Central memory CD8-positive, alpha-beta T cell (primary cell): ENCODE measurements around the gene PHC3.
"Not testable (repeated sequence)": the region's sequence is repeated elsewhere in the genome, so short reads cannot be mapped to it uniquely, and the experiment has no call there.

Experiments used
- ATAC-seq: fragments of 150-1000 bp; cut with Tn5 transposase; replicated peaks from 2 replicates; pipeline ENCODE4 v1.10.0; 2022; ENCODE audit warnings: mild to moderate bottlenecking, moderate FRiP score, moderate number of reproducible peaks; ENCODE audit not compliant: poor library complexity, severe bottlenecking; ENCODE audit errors: extremely low read depth
- DNase-seq, 2 donors: peaks; one replicate each; pipeline ENCODE4 v3.0.0; 2021; ENCODE audit warnings: low spot score in 2 of 2
- H3K27ac Mint-ChIP-seq: one replicate; pipeline ENCODE4 v1.8.0; 2022; ENCODE audit warnings: low read depth, mild to moderate bottlenecking, moderate library complexity, mixed read lengths
- H3K27me3 Mint-ChIP-seq: one replicate; pipeline ENCODE4 v1.8.0; 2022; ENCODE audit warnings: mixed read lengths
- H3K36me3 Mint-ChIP-seq: one replicate; pipeline ENCODE4 v1.8.0; 2022; ENCODE audit warnings: mild to moderate bottlenecking, moderate library complexity, mixed read lengths; ENCODE audit not compliant: insufficient read depth
- H3K4me1 Mint-ChIP-seq: one replicate; pipeline ENCODE4 v1.8.0; 2022; ENCODE audit warnings: mixed read lengths
- H3K4me3 Mint-ChIP-seq: one replicate; pipeline ENCODE4 v1.8.0; 2022; ENCODE audit warnings: mild to moderate bottlenecking, moderate library complexity, mixed read lengths
- H3K9me3 Mint-ChIP-seq: one replicate; pipeline ENCODE4 v1.8.0; 2022; ENCODE audit warnings: mixed read lengths

Gene PHC3

DNA sequence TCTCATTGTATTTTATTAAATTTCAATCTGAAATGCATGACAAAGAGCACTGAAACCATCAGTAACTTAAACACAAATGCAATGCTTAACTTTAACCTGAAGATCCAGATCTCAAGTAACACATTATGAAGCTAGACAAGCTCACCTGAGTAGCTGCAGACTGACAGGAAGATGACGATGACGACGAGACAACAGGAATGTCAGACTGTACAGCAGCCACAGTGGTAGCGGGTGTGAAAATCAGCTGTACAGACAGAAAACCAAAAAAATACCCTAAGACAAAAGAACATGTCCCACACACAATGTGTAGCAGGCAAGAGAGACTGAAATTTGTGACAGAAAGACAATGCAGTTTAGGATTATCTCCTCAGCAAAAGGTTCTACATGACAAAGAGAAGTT, 36.3 kb downstream of the PHC3 start:
- no peaks in the 10 kb centered on the region for H3K27me3 Mint-ChIP-seq
- DNase-seq (no peak), ATAC-seq (peak; percentile 76)
- H3K9me3 Mint-ChIP-seq = no peaks in the 10 kb centered on the region
- H3K4me3 Mint-ChIP-seq = no peak overlapping the region
- peaks cover 34% of the 10 kb centered on the region for H3K36me3 Mint-ChIP-seq
- peak overlapping the region; percentile 35 for H3K27ac Mint-ChIP-seq
- H3K4me1 Mint-ChIP-seq = peaks cover 23% of the 10 kb centered on the region

- Mint-ChIP-seq H3K4me3 (no peak overlapping the region), H3K27ac (peak overlapping the region; percentile 35), H3K36me3 (peaks cover 32% of the 10 kb centered on the region), H3K9me3 (no peaks in the 10 kb centered on the region), H3K27me3 (no peaks in the 10 kb centered on the region), H3K4me1 (peaks cover 23% of the 10 kb centered on the region)
- DNase-seq = no peak
- no peak for ATAC-seq
Measured at GRCh38 chr3:170144437-170144843, 37.1 kb downstream of the PHC3 start.

DNA sequence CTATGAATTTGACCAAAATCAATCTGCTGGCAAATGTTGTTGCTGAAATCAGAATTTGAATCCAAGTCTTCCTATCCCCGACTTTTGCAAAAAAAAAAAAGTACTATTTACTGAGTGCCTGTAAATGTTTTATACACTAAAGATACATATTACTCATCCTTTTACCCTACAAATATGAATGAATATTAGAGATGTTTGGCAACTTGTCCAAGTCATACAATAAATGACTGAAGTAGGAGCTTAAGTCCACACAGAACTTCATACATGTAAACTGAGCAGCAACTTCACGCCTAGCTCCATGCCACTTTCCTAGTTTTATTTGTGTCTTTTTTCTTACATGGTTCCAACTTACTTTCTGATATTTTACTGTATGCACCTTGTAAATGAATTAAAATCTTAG, 39.2 kb downstream of the PHC3 start:
- DNase-seq = no peak
- ATAC-seq = no peak
- no peaks in the 10 kb centered on the region for H3K9me3 Mint-ChIP-seq
- no peak overlapping the region for H3K27ac Mint-ChIP-seq
- H3K27me3 Mint-ChIP-seq = no peaks in the 10 kb centered on the region
- no peak overlapping the region for H3K4me3 Mint-ChIP-seq
- peaks cover 27% of the 10 kb centered on the region for H3K36me3 Mint-ChIP-seq
- peaks cover 27% of the 10 kb centered on the region for H3K4me1 Mint-ChIP-seq

DNA sequence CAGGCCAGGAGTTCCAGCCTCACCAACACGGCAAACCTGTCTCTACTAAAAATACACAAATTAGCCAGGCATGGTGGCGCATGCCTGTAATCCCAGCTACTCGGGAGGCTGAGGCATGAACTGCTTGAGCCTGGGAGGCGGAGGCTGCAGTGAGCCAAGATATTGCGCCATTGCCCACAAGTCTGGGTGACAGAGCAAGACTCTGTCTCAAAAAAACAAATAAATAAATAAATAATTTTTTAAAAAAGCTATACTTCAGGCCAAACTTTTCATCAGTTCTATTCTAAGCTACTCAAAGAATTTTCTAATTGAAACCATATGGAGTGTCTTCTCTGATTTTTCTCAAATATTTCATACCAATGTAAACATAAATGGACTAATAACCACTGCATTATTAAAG, 43.5 kb downstream of the PHC3 start:
- Mint-ChIP-seq H3K4me1 (peaks cover 30% of the 10 kb centered on the region), H3K9me3 (no peaks in the 10 kb centered on the region), H3K27me3 (no peaks in the 10 kb centered on the region), H3K4me3 (no peak overlapping the region), H3K27ac (no peak overlapping the region), H3K36me3 (peaks cover 25% of the 10 kb centered on the region)
- DNase-seq = no peak
- ATAC-seq = no peak

GRCh38 chr3:170132335-170132734, 49.2 kb downstream of the PHC3 start:
- H3K27ac Mint-ChIP-seq = no peak overlapping the region

DNA sequence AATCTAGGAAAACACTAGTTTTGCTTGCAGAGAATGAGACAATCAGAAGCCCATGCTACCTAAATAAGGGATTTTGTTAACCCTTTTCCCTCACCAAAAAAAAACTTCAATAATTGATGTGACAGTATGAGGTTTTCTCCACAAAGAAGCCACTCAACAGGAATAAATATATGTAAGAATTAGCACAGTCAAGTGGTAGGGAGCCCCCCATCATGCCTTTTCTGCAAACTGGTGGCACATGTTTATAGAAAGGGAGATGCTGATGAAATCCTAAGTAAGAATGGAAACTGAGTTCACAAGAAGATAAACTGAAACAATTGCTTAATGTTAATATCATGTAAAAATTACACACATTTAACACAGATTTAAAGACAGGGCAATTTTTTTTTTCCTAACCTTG, 51.0 kb downstream of the PHC3 start:
- Mint-ChIP-seq H3K4me3 (no peak overlapping the region), H3K27ac (no peak overlapping the region), H3K36me3 (peaks cover 44% of the 10 kb centered on the region)

More at GRCh38 chr3:170132335-170132734, 49.2 kb downstream of the PHC3 start:
- ATAC-seq = no peak
- Mint-ChIP-seq H3K27me3 (no peaks in the 10 kb centered on the region), H3K36me3 (peaks cover 44% of the 10 kb centered on the region), H3K9me3 (no peaks in the 10 kb centered on the region), H3K4me3 (no peak overlapping the region), H3K4me1 (peaks cover 28% of the 10 kb centered on the region)
- DNase-seq = no peak

DNA sequence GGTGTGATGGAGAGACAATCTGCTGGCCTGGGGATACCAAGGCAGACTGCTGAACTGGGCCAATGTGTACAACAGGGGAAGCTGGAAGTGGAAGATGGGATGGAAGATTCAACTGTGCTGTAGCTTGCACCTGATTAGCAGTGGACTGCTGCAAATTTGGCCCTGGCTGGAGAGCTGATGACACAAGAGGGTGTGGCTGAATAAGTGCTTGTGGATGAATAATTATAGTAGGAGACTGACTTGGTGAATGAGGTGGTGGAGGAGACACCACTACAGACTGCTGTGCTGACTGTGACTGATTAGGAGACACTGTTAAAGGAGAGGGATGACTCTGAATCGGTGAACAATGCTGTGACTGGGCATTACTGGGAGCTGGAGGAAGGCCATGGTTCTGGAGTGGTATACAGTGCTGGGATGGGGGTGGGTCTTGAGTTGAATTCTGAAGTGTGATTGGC, 52.5 kb downstream of the PHC3 start:
- Mint-ChIP-seq H3K27ac (peak overlapping the region; percentile 77), H3K4me1 (peaks cover 15% of the 10 kb centered on the region), H3K36me3 (peaks cover 36% of the 10 kb centered on the region), H3K9me3 (no peaks in the 10 kb centered on the region), H3K27me3 (no peaks in the 10 kb centered on the region), H3K4me3 (peak overlapping the region; percentile 23)
- DNase-seq (no peak), ATAC-seq (no peak)

More for the DNA sequence above, 51.0 kb downstream of the PHC3 start:
- DNase-seq = no peak
- peaks cover 18% of the 10 kb centered on the region for H3K4me1 Mint-ChIP-seq
- H3K9me3 Mint-ChIP-seq = no peaks in the 10 kb centered on the region
- ATAC-seq = no peak
- no peaks in the 10 kb centered on the region for H3K27me3 Mint-ChIP-seq

DNA sequence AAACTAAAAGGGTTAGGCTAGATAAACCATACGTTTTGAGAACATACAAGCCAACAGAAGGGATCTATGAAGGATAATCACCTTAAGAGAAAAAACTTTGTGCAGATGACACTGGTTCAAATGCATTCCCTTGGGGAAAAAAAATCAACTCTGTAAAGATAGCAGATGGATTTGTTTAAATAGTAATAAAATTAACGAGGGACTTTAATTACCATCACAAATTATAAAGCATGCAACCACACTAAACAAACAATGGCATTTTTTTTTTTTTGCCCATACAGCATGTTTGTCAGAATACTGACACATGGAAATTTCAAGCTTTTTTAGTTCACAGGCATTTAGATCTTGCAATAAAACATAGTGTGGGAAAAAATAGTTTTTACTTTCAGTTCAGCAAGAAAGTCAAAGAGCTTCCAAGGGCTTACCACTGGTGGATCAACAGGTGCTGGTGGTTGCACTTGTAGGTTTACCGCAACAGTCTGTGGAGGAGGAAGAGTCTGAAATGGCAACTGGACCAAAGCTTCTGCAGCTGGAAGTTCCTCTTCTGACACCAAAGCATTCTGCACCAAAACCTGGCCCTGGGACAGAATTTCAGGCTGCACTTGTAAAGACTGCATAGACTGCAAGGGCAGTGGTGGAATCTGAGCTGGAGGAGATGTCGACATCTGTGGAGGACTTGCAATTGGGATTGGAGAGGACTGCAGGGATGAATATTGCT, 53.1 kb downstream of the PHC3 start:
- ATAC-seq (peak; percentile 24), DNase-seq (no peak)
- peaks cover 15% of the 10 kb centered on the region for H3K4me1 Mint-ChIP-seq
- peak overlapping the region; percentile 23 for H3K4me3 Mint-ChIP-seq
- peaks cover 36% of the 10 kb centered on the region for H3K36me3 Mint-ChIP-seq
- H3K9me3 Mint-ChIP-seq = no peaks in the 10 kb centered on the region
- H3K27me3 Mint-ChIP-seq = no peaks in the 10 kb centered on the region
- peak overlapping the region; percentile 77 for H3K27ac Mint-ChIP-seq

DNA sequence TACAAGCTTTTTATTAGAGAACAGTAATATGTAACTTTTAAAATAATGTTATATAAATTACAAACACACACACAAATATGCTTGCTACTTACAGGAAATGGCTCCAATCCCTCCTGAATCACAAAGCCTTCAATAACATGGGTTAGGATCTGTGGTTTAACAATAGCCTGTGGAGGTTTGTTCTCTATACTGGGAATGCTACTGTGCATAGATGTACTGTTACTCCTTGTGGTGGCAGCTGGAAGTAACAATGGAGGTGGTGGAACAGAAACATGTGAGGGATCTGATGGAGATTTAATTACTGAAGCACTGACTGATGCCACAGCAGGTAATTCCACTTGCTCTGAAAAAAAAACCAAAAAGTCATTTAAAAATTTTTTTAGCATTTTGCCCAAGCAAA, 64.4 kb downstream of the PHC3 start:
- Mint-ChIP-seq H3K27ac (no peak overlapping the region), H3K36me3 (peaks cover 74% of the 10 kb centered on the region), H3K4me3 (no peak overlapping the region), H3K9me3 (no peaks in the 10 kb centered on the region), H3K4me1 (peaks cover 6% of the 10 kb centered on the region), H3K27me3 (no peaks in the 10 kb centered on the region)
- DNase-seq (no peak), ATAC-seq (no peak)

GRCh38 chr3:170114165-170114564, 67.4 kb downstream of the PHC3 start:
- not testable (repeated sequence) for ATAC-seq, H3K27me3 Mint-ChIP-seq, H3K27ac Mint-ChIP-seq, DNase-seq, H3K4me3 Mint-ChIP-seq, H3K9me3 Mint-ChIP-seq
- peaks cover 54% of the 10 kb centered on the region for H3K36me3 Mint-ChIP-seq
- peaks cover 22% of the 10 kb centered on the region for H3K4me1 Mint-ChIP-seq

DNA sequence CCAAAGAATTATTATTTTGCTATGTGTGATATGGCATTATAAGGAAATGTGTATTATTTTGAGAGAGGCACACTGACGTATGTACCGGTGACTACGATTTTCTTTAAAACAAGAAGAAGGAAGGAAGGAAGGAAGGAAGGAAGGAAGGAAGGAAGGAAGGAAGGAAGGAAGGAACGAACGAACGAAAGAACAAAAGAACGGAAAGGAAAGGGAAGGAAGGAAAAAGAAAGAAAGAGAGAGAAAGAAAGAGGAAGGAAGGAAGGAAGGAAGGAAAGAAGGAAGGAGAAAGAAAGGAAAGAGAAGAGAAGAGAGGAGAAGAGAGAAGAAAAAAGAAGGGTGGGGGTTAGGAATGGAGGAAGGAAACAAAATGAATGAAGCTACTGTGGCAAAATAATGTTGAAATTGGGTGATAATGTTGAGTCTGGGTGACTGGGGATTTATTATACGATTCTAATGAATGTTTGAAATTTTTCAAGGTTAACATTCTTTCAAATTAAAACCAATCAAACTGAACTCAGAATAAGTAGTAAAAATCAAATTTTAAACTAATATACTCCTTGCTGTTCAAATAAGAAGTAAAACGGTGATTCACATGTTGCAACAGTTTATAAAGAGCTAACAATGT, 70.3 kb downstream of the PHC3 start:
- DNase-seq (no peak), ATAC-seq (no peak)
- peaks cover 44% of the 10 kb centered on the region for H3K36me3 Mint-ChIP-seq
- H3K4me3 Mint-ChIP-seq = no peak overlapping the region
- H3K27ac Mint-ChIP-seq = no peak overlapping the region
- H3K9me3 Mint-ChIP-seq = no peaks in the 10 kb centered on the region
- H3K27me3 Mint-ChIP-seq = no peaks in the 10 kb centered on the region
- H3K4me1 Mint-ChIP-seq = peaks cover 27% of the 10 kb centered on the region

DNA sequence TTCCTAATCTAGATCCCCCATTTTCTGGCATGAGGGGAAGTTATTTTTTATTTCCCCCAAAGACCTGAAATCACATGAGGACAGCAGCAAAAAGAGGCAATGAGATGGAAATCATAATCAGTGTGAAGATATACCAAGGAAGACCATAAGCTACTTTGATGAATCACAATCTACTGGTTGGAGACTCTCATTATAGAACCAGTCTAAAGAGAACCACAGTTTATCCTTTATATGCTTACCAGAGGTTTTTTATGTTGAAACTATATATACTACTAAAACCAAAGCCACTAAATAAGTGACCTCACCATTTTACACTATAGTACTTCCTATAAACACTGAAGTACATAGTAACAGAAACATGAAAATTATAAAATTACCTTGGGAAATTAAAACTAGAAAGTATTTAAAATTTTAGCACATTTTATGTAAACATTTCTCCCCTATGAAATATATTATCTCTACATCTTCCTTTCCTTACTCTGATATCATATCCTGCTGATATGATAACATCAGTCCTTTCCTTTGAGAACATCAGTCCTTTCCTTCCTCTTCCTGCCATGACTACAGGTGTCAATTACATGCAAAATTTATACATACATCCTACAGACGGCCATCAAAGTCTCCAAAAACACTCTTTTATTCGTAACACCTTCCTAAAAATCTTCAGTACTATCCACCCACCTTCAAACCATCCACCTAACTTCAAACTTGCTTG, 71.8 kb downstream of the PHC3 start:
- peak overlapping the region; percentile 2 for H3K27ac Mint-ChIP-seq
- DNase-seq = no peak
- no peak overlapping the region for H3K4me3 Mint-ChIP-seq
- H3K36me3 Mint-ChIP-seq = peaks cover 37% of the 10 kb centered on the region
- no peaks in the 10 kb centered on the region for H3K9me3 Mint-ChIP-seq
- no peaks in the 10 kb centered on the region for H3K27me3 Mint-ChIP-seq
- ATAC-seq = no peak
- H3K4me1 Mint-ChIP-seq = peaks cover 21% of the 10 kb centered on the region

DNA sequence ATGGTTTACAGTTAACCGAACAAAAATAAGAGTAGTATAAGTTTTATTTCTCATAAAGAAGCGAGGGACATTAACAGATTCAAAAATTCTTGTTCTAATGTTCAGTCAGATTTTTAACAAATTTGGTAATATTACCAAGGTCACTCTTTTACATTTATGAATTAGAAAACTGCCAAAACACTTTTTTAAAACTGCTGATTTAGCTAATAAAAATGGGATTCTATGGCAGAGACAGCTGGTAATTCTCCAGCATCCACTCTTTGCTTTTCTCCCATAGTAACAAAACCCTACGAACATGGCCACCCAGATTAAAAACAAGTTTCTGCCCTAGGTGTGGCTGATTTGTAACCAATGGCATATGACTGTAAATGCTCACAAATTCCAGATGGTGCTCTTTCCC, 72.6 kb downstream of the PHC3 start:
- Mint-ChIP-seq H3K36me3 (peaks cover 36% of the 10 kb centered on the region), H3K9me3 (no peaks in the 10 kb centered on the region), H3K4me1 (peaks cover 21% of the 10 kb centered on the region), H3K27me3 (no peaks in the 10 kb centered on the region), H3K4me3 (no peak overlapping the region), H3K27ac (peak overlapping the region; percentile 38)
- ATAC-seq (no peak), DNase-seq (no peak)
